DND-41 (cell line): ENCODE data around the gene TTLL4.

Source experiments
- EZH2 ChIP-seq: IDR thresholded peaks from 3 replicates; pipeline ENCODE4 v1.6.1; 2012; ENCODE audit warnings: borderline replicate concordance, low read depth, mild to moderate bottlenecking, moderate library complexity, low read length, inconsistent platforms; ENCODE audit not compliant: severe bottlenecking
- TF ChIP-seq, protein P1 (sequence below): IDR thresholded peaks from 2 replicates; pipeline ENCODE4 v1.5.1; 2012; ENCODE audit warnings: borderline replicate concordance, low read length, moderate library complexity, mild to moderate bottlenecking; ENCODE audit not compliant: poor library complexity, severe bottlenecking; ENCODE audit errors: extremely low read depth

DNA sequence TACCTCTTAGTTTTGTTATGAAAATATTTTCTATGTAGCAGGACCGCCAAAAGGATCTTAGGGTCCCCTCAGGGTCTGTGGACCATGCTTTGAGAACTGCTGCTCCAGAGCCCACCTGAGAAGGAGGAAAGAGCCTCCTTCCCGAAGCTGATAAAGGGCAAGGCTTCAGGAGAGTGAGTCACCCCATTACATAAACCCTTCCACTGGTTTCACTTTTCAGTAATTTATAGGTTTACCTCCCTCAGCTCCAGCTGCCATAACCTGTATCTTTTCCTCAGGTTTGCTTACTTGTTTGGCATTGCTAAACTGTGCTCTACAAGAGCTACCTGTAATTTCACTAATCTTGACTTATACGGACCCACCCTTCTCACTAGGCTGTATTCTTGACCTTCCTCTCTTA lies 6.6 kb downstream of the TTLL4 start:
- TF ChIP-seq, protein P1, sequence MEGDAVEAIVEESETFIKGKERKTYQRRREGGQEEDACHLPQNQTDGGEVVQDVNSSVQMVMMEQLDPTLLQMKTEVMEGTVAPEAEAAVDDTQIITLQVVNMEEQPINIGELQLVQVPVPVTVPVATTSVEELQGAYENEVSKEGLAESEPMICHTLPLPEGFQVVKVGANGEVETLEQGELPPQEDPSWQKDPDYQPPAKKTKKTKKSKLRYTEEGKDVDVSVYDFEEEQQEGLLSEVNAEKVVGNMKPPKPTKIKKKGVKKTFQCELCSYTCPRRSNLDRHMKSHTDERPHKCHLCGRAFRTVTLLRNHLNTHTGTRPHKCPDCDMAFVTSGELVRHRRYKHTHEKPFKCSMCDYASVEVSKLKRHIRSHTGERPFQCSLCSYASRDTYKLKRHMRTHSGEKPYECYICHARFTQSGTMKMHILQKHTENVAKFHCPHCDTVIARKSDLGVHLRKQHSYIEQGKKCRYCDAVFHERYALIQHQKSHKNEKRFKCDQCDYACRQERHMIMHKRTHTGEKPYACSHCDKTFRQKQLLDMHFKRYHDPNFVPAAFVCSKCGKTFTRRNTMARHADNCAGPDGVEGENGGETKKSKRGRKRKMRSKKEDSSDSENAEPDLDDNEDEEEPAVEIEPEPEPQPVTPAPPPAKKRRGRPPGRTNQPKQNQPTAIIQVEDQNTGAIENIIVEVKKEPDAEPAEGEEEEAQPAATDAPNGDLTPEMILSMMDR: no peak
- no peak for TF ChIP-seq EZH2
